Activated T-helper 2 cell treated with anti-CD3 and anti-CD28 coated beads, Interferon-gamma antibody, Interleukin-2, Interleukin-4, amounts not matched to agents 10 μg/mL and 5 μg/mL and 100 μg/mL, durations not matched to agents 14 hours and 24 hours and 36 hours (primary cell): ENCODE results near the gene MPL. TPM values are rescaled to one million over a fixed set of nuclear protein-coding genes. Genes with fewer than 3 reads are reported as not detected.

ENCODE experiments used
- DNase-seq: peaks from one replicate; pipeline ENCODE4 v3.0.0; 2021; ENCODE audit warnings: low spot score
- H3K27ac Mint-ChIP-seq: one replicate; pipeline ENCODE4 v1.8.0; 2021; ENCODE audit warnings: mixed read lengths
- H3K27me3 Mint-ChIP-seq: one replicate; pipeline ENCODE4 v1.8.0; 2021; ENCODE audit warnings: low read depth, mixed read lengths
- H3K36me3 Mint-ChIP-seq: one replicate; pipeline ENCODE4 v1.8.0; 2021; ENCODE audit warnings: low read depth, mixed read lengths
- H3K4me1 Mint-ChIP-seq: one replicate; pipeline ENCODE4 v1.8.0; 2021; ENCODE audit warnings: low read depth, mixed read lengths
- H3K4me3 Mint-ChIP-seq: one replicate; pipeline ENCODE4 v1.8.0; 2021; ENCODE audit warnings: low read depth, mild to moderate bottlenecking, moderate library complexity, mixed read lengths
- H3K9me3 Mint-ChIP-seq: one replicate; pipeline ENCODE4 v1.8.0; 2021; ENCODE audit warnings: mixed read lengths
- intact Hi-C: fragments of 100-400 bp; cut with micrococcal nuclease; formaldehyde crosslinking; loops from one replicate; pipeline ENCODE4 v1.15.1; 2023
- total RNA-seq: library from RNA; stranded (reverse); gene quantifications from 2 replicates; pipeline ENCODE4 v1.2.3, GENCODE V29; 2022

The MPL gene
- total RNA-seq, 1 donor from 2014 or later = not detected

- peak overlapping the region; percentile 93 for H3K4me3 Mint-ChIP-seq
- H3K27ac Mint-ChIP-seq = peak overlapping the region; percentile 88
- intact Hi-C loops = loop anchor here (1.0 kb wide), 3 partner anchors 10 to 131 kb away; partner anchors contain the start of gene ELOVL1
- no peaks in the 10 kb centered on the region for H3K9me3 Mint-ChIP-seq
- H3K27me3 Mint-ChIP-seq = no peaks in the 10 kb centered on the region
- no peak for DNase-seq
- peaks cover 37% of the 10 kb centered on the region for H3K4me1 Mint-ChIP-seq
- H3K36me3 Mint-ChIP-seq = peaks cover 52% of the 10 kb centered on the region
These were observed 20.6 kb downstream of the MPL start for GRCh38 chr1:43358121-43358745.

- intact Hi-C loops = loop anchor here (1.0 kb wide), 3 partner anchors 9 to 132 kb away; partner anchors contain the start of gene ELOVL1
- Mint-ChIP-seq H3K27ac (peak within 1 kb of the TSS; percentile 88), H3K4me3 (peak within 1 kb of the TSS; percentile 93), H3K36me3 (peaks cover 60% of the 10 kb centered on the region), H3K27me3 (no peaks in the 10 kb centered on the region), H3K4me1 (peaks cover 42% of the 10 kb centered on the region), H3K9me3 (no peaks in the 10 kb centered on the region)
- DNase-seq = peak; percentile 99
These were observed 21.4 kb downstream of the MPL start, which contains the start of gene CDC20 for GRCh38 chr1:43358746-43359693. Gene CDC20, plus strand, starts transcription at chr1:43358981. Its CDS starts 235 bp downstream, at chr1:43359216.

- peak overlapping the region; percentile 64 for H3K27ac Mint-ChIP-seq
- no peaks in the 10 kb centered on the region for H3K27me3 Mint-ChIP-seq
- H3K4me1 Mint-ChIP-seq = peaks cover 42% of the 10 kb centered on the region
- intact Hi-C loops = loop anchor here (10.0 kb wide), 2 partner anchors 95 to 675 kb away; partner anchors contain the start of genes HYI and YBX1
- no peak for DNase-seq
- peak overlapping the region; percentile 93 for H3K4me3 Mint-ChIP-seq
- peaks cover 64% of the 10 kb centered on the region for H3K36me3 Mint-ChIP-seq
- H3K9me3 Mint-ChIP-seq = no peaks in the 10 kb centered on the region
These were observed 22.1 kb downstream of the MPL start for GRCh38 chr1:43359696-43360095.

- peaks cover 49% of the 10 kb centered on the region for H3K4me1 Mint-ChIP-seq
- peak overlapping the region; percentile 44 for H3K27ac Mint-ChIP-seq
- intact Hi-C loops = loop anchor here (10.0 kb wide), 2 partner anchors 94 to 676 kb away; partner anchors contain the start of genes HYI and YBX1
These were observed 23.0 kb downstream of the MPL start for GRCh38 chr1:43360616-43361015.

GRCh38 chr1:43363283-43363934 lies 25.8 kb downstream of the MPL start:
- no peaks in the 10 kb centered on the region for H3K9me3 Mint-ChIP-seq
- H3K27ac Mint-ChIP-seq = peak overlapping the region; percentile 58
- DNase-seq = no peak
- H3K4me3 Mint-ChIP-seq = peak overlapping the region; percentile 19
- H3K4me1 Mint-ChIP-seq = peaks cover 51% of the 10 kb centered on the region
- H3K27me3 Mint-ChIP-seq = no peaks in the 10 kb centered on the region
- H3K36me3 Mint-ChIP-seq = peaks cover 78% of the 10 kb centered on the region
- intact Hi-C loops = loop anchor here (10.0 kb wide), 2 partner anchors 91 to 679 kb away; partner anchors contain the start of genes HYI and YBX1

More at GRCh38 chr1:43360616-43361015, 23.0 kb downstream of the MPL start:
- Mint-ChIP-seq H3K4me3 (peak overlapping the region; percentile 93), H3K27me3 (no peaks in the 10 kb centered on the region), H3K9me3 (no peaks in the 10 kb centered on the region), H3K36me3 (peaks cover 72% of the 10 kb centered on the region)
- no peak for DNase-seq

- DNase-seq = no peak
- intact Hi-C loops = loop anchor here (10.0 kb wide), 2 partner anchors 91 to 679 kb away; partner anchors contain the start of genes HYI and YBX1
- Mint-ChIP-seq H3K4me1 (peaks cover 56% of the 10 kb centered on the region), H3K4me3 (peak overlapping the region; percentile 19), H3K27me3 (no peaks in the 10 kb centered on the region), H3K36me3 (peaks cover 77% of the 10 kb centered on the region), H3K27ac (peak overlapping the region; percentile 44), H3K9me3 (no peaks in the 10 kb centered on the region)
These were observed 26.4 kb downstream of the MPL start for GRCh38 chr1:43363935-43364525.

GRCh38 chr1:43365678-43366077 lies 28.1 kb downstream of the MPL start:
- H3K27ac Mint-ChIP-seq = peak overlapping the region; percentile 46
- no peaks in the 10 kb centered on the region for H3K27me3 Mint-ChIP-seq
- H3K4me1 Mint-ChIP-seq = peaks cover 48% of the 10 kb centered on the region
- DNase-seq = no peak
- H3K4me3 Mint-ChIP-seq = peak overlapping the region; percentile 91
- H3K9me3 Mint-ChIP-seq = no peaks in the 10 kb centered on the region
- intact Hi-C loops = loop anchor here (5.0 to 10.0 kb wide), 3 partner anchors 89 to 681 kb away; partner anchors contain the start of genes CFAP57, EBNA1BP2, HYI and YBX1
- H3K36me3 Mint-ChIP-seq = peaks cover 67% of the 10 kb centered on the region

GRCh38 chr1:43366179-43366578 lies 28.6 kb downstream of the MPL start:
- peaks cover 63% of the 10 kb centered on the region for H3K36me3 Mint-ChIP-seq
- H3K4me1 Mint-ChIP-seq = peaks cover 47% of the 10 kb centered on the region
- H3K4me3 Mint-ChIP-seq = peak overlapping the region; percentile 91
- H3K27ac Mint-ChIP-seq = peak overlapping the region; percentile 46
- no peaks in the 10 kb centered on the region for H3K27me3 Mint-ChIP-seq
- intact Hi-C loops = loop anchor here (5.0 to 10.0 kb wide), 3 partner anchors 89 to 681 kb away; partner anchors contain the start of genes CFAP57, EBNA1BP2, HYI and YBX1
- no peak for DNase-seq
- no peaks in the 10 kb centered on the region for H3K9me3 Mint-ChIP-seq

- H3K36me3 Mint-ChIP-seq = peaks cover 58% of the 10 kb centered on the region
- intact Hi-C loops = loop anchor here (5.0 to 10.0 kb wide), 3 partner anchors 88 to 682 kb away; partner anchors contain the start of genes CFAP57, EBNA1BP2, HYI and YBX1
- peak overlapping the region; percentile 91 for H3K4me3 Mint-ChIP-seq
These were observed 29.0 kb downstream of the MPL start for GRCh38 chr1:43366601-43367025.

GRCh38 chr1:43367026-43367903 lies 29.6 kb downstream of the MPL start:
- Mint-ChIP-seq H3K4me1 (peaks cover 36% of the 10 kb centered on the region), H3K9me3 (no peaks in the 10 kb centered on the region), H3K27me3 (no peaks in the 10 kb centered on the region), H3K36me3 (peaks cover 52% of the 10 kb centered on the region), H3K27ac (peak overlapping the region; percentile 85), H3K4me3 (peak overlapping the region; percentile 91)
- DNase-seq = no peak
- intact Hi-C loops = loop anchor here (5.0 to 10.0 kb wide), 3 partner anchors 88 to 682 kb away; partner anchors contain the start of genes CFAP57, EBNA1BP2, HYI and YBX1

More at GRCh38 chr1:43366601-43367025, 29.0 kb downstream of the MPL start:
- H3K4me1 Mint-ChIP-seq = peaks cover 42% of the 10 kb centered on the region
- no peaks in the 10 kb centered on the region for H3K9me3 Mint-ChIP-seq
- peak overlapping the region; percentile 85 for H3K27ac Mint-ChIP-seq
- no peaks in the 10 kb centered on the region for H3K27me3 Mint-ChIP-seq
- DNase-seq = no peak
